ENCODE measurements around the gene RBMS1.
"Not testable (repeated sequence)": the region's sequence is repeated elsewhere in the genome, so short reads cannot be mapped to it uniquely, and the experiment has no call there.

RBMS1 gene

GRCh38 chr2:160427629-160428404 lies 65.8 kb downstream of the RBMS1 start:
- peaks cover 12% of the 10 kb centered on the region for H3K9me3 Mint-ChIP-seq
- DNase-seq: peak; percentile 72
- H3K4me1 Mint-ChIP-seq: peaks cover 73% of the 10 kb centered on the region
- peaks cover 49% of the 10 kb centered on the region for H3K36me3 Mint-ChIP-seq
- H3K27me3 Mint-ChIP-seq: no peaks in the 10 kb centered on the region
- H3K27ac Mint-ChIP-seq: peak overlapping the region; percentile 89
- CTCF ChIA-PET: interaction anchor here (1.1 to 2.9 kb wide), 9 partner anchors 8 to 567 kb away, joined by 3 to 21 read pairs (median 6); no protein-coding TSS in a partner anchor
- H3K4me3 Mint-ChIP-seq: peak overlapping the region; percentile 56

- H3K4me3 Mint-ChIP-seq: no peak overlapping the region
- no peak overlapping the region for H3K27ac Mint-ChIP-seq
- H3K36me3 Mint-ChIP-seq: peaks cover 50% of the 10 kb centered on the region
- CTCF ChIA-PET: no interaction called here
- peaks cover 74% of the 10 kb centered on the region for H3K4me1 Mint-ChIP-seq
- no peaks in the 10 kb centered on the region for H3K27me3 Mint-ChIP-seq
- DNase-seq: no peak
- H3K9me3 Mint-ChIP-seq: peaks cover 12% of the 10 kb centered on the region
Measured at GRCh38 chr2:160426604-160427003, 67.0 kb downstream of the RBMS1 start.

GRCh38 chr2:160425434-160426151 lies 68.0 kb downstream of the RBMS1 start:
- Mint-ChIP-seq H3K27ac (no peak overlapping the region), H3K27me3 (no peaks in the 10 kb centered on the region), H3K4me3 (no peak overlapping the region), H3K36me3 (peaks cover 48% of the 10 kb centered on the region), H3K4me1 (peaks cover 78% of the 10 kb centered on the region), H3K9me3 (peaks cover 8% of the 10 kb centered on the region)
- no peak for DNase-seq
- CTCF ChIA-PET: no interaction called here

GRCh38 chr2:160423126-160423525 lies 70.5 kb downstream of the RBMS1 start:
- H3K27ac Mint-ChIP-seq: peak overlapping the region; percentile 24
- H3K27me3 Mint-ChIP-seq: no peaks in the 10 kb centered on the region
- CTCF ChIA-PET: no interaction called here
- H3K4me3 Mint-ChIP-seq: no peak overlapping the region
- DNase-seq: no peak
- peaks cover 47% of the 10 kb centered on the region for H3K36me3 Mint-ChIP-seq
- peaks cover 76% of the 10 kb centered on the region for H3K4me1 Mint-ChIP-seq
- H3K9me3 Mint-ChIP-seq: peaks cover 4% of the 10 kb centered on the region

- H3K9me3 Mint-ChIP-seq, H3K4me3 Mint-ChIP-seq, H3K27me3 Mint-ChIP-seq, DNase-seq, CTCF ChIA-PET: not testable (repeated sequence)
- Mint-ChIP-seq H3K4me1 (peaks cover 74% of the 10 kb centered on the region), H3K27ac (peak overlapping the region; percentile 83), H3K36me3 (peaks cover 47% of the 10 kb centered on the region)
Measured at GRCh38 chr2:160421646-160422501, 71.7 kb downstream of the RBMS1 start.

GRCh38 chr2:160420711-160421110 lies 72.9 kb downstream of the RBMS1 start:
- H3K27me3 Mint-ChIP-seq: no peaks in the 10 kb centered on the region
- H3K9me3 Mint-ChIP-seq: peaks cover 4% of the 10 kb centered on the region
- peaks cover 68% of the 10 kb centered on the region for H3K4me1 Mint-ChIP-seq
- CTCF ChIA-PET: interaction anchor here (1.2 kb wide), 1 partner anchor 96 kb away, joined by 4 read pairs; no protein-coding TSS in a partner anchor
- H3K36me3 Mint-ChIP-seq: peaks cover 44% of the 10 kb centered on the region
- no peak overlapping the region for H3K4me3 Mint-ChIP-seq
- H3K27ac Mint-ChIP-seq: no peak overlapping the region
- no peak for DNase-seq

GRCh38 chr2:160419776-160420505 lies 73.7 kb downstream of the RBMS1 start:
- no peaks in the 10 kb centered on the region for H3K27me3 Mint-ChIP-seq
- no peak for DNase-seq
- CTCF ChIA-PET: interaction anchor here (1.2 to 2.2 kb wide), 2 partner anchors 9 to 96 kb away, joined by 4 to 12 read pairs; no protein-coding TSS in a partner anchor
- H3K27ac Mint-ChIP-seq: no peak overlapping the region
- peaks cover 4% of the 10 kb centered on the region for H3K9me3 Mint-ChIP-seq
- H3K4me3 Mint-ChIP-seq: no peak overlapping the region
- peaks cover 43% of the 10 kb centered on the region for H3K36me3 Mint-ChIP-seq
- peaks cover 66% of the 10 kb centered on the region for H3K4me1 Mint-ChIP-seq

GRCh38 chr2:160418853-160419252 lies 74.8 kb downstream of the RBMS1 start:
- no peak for DNase-seq
- CTCF ChIA-PET: interaction anchor here (2.2 kb wide), 1 partner anchor 10 kb away, joined by 12 read pairs; no protein-coding TSS in a partner anchor
- peaks cover 4% of the 10 kb centered on the region for H3K9me3 Mint-ChIP-seq
- no peaks in the 10 kb centered on the region for H3K27me3 Mint-ChIP-seq
- H3K4me3 Mint-ChIP-seq: no peak overlapping the region
- peaks cover 46% of the 10 kb centered on the region for H3K36me3 Mint-ChIP-seq
- H3K27ac Mint-ChIP-seq: no peak overlapping the region
- peaks cover 68% of the 10 kb centered on the region for H3K4me1 Mint-ChIP-seq

GRCh38 chr2:160418398-160418765 lies 75.2 kb downstream of the RBMS1 start:
- CTCF ChIA-PET: interaction anchor here (1.4 to 2.2 kb wide), 2 partner anchors 10 to 11 kb away, joined by 3 to 12 read pairs; no protein-coding TSS in a partner anchor
- Mint-ChIP-seq H3K27me3 (no peaks in the 10 kb centered on the region), H3K4me1 (peaks cover 67% of the 10 kb centered on the region), H3K27ac (no peak overlapping the region), H3K4me3 (no peak overlapping the region), H3K36me3 (peaks cover 43% of the 10 kb centered on the region), H3K9me3 (peaks cover 4% of the 10 kb centered on the region)
- DNase-seq: no peak

GRCh38 chr2:160417745-160418397 lies 75.7 kb downstream of the RBMS1 start:
- Mint-ChIP-seq H3K4me3 (no peak overlapping the region), H3K9me3 (peaks cover 4% of the 10 kb centered on the region), H3K4me1 (peaks cover 69% of the 10 kb centered on the region), H3K36me3 (peaks cover 40% of the 10 kb centered on the region), H3K27ac (no peak overlapping the region), H3K27me3 (no peaks in the 10 kb centered on the region)
- DNase-seq: no peak
- CTCF ChIA-PET: interaction anchor here (1.0 to 1.4 kb wide), 2 partner anchors 11 to 12 kb away, joined by 3 read pairs; no protein-coding TSS in a partner anchor

GRCh38 chr2:160415991-160416390 lies 77.6 kb downstream of the RBMS1 start:
- no peak overlapping the region for H3K4me3 Mint-ChIP-seq
- no peaks in the 10 kb centered on the region for H3K9me3 Mint-ChIP-seq
- peaks cover 25% of the 10 kb centered on the region for H3K36me3 Mint-ChIP-seq
- no peaks in the 10 kb centered on the region for H3K27me3 Mint-ChIP-seq
- CTCF ChIA-PET: interaction anchor here (1.5 kb wide), 1 partner anchor 13 kb away, joined by 6 read pairs; no protein-coding TSS in a partner anchor
- H3K27ac Mint-ChIP-seq: no peak overlapping the region
- DNase-seq: no peak
- H3K4me1 Mint-ChIP-seq: peaks cover 69% of the 10 kb centered on the region

GRCh38 chr2:160411955-160412354 lies 81.7 kb downstream of the RBMS1 start:
- Mint-ChIP-seq H3K36me3 (peaks cover 24% of the 10 kb centered on the region), H3K4me3 (peak overlapping the region; percentile 57), H3K9me3 (no peaks in the 10 kb centered on the region), H3K4me1 (peaks cover 66% of the 10 kb centered on the region), H3K27ac (peak overlapping the region; percentile 93), H3K27me3 (no peaks in the 10 kb centered on the region)
- CTCF ChIA-PET: interaction anchor here (3.9 kb wide), 1 partner anchor 17 kb away, joined by 21 read pairs; no protein-coding TSS in a partner anchor
- no peak for DNase-seq

GRCh38 chr2:160411167-160411566 lies 82.4 kb downstream of the RBMS1 start:
- peak; percentile 53 for DNase-seq
- Mint-ChIP-seq H3K36me3 (peaks cover 23% of the 10 kb centered on the region), H3K9me3 (no peaks in the 10 kb centered on the region), H3K4me3 (peak overlapping the region; percentile 57), H3K27me3 (no peaks in the 10 kb centered on the region), H3K4me1 (peaks cover 72% of the 10 kb centered on the region), H3K27ac (peak overlapping the region; percentile 93)
- CTCF ChIA-PET: interaction anchor here (0.7 to 3.9 kb wide), 2 partner anchors 18 to 114 kb away, joined by 3 to 21 read pairs; no protein-coding TSS in a partner anchor

Data from activated naive CD4-positive, alpha-beta T cell treated with anti-CD3 and anti-CD28 coated beads, Interleukin-2, amount 10 ng/mL, durations not matched to agents 7 days and 5 days (primary cell).